Upper lobe of left lung (tissue), 6 donors: ENCODE measurements around the gene ELMOD3. TPM values are rescaled to one million over a fixed set of nuclear protein-coding genes. Genes with fewer than 3 reads are reported as not detected.

Experiments
- ATAC-seq, 2 donors: fragments of 200-7000 bp; cut with Tn5 transposase; one replicate each; pipeline ENCODE4 v1.9.1; 2022; ENCODE audit warnings: mild to moderate bottlenecking in 2 of 2, moderate library complexity in 2 of 2; ENCODE audit not compliant: low FRiP score in 2 of 2
- DNase-seq, 2 donors: peaks; one replicate each; pipeline ENCODE4 v3.0.0-alpha.2; 2019 to 2020
- H3K27ac ChIP-seq, 4 donors: fragments of 200-600 bp; sonication (generic); one replicate each; pipeline ENCODE4 v1.5.1; 2016 to 2019
- H3K27me3 ChIP-seq, 4 donors: fragments of 200-600 bp; sonication (generic); one replicate each; pipeline ENCODE4 v1.5.1; 2017 to 2019
- H3K36me3 ChIP-seq, 4 donors: fragments of 200-600 bp; sonication (generic); one replicate each; pipeline ENCODE4 v1.5.1; 2016 to 2019
- H3K4me1 ChIP-seq, 4 donors: fragments of 200-600 bp; sonication (generic); one replicate each; pipeline ENCODE4 v1.5.1; 2018 to 2019
- H3K4me3 ChIP-seq, 4 donors: fragments of 200-600 bp; sonication (generic); one replicate each; pipeline ENCODE4 v1.5.1; 2017 to 2019; ENCODE audit warnings: mild to moderate bottlenecking in 2 of 4, moderate library complexity in 1 of 4
- H3K9me3 ChIP-seq, 4 donors: fragments of 200-600 bp; sonication (generic); one replicate each; pipeline ENCODE4 v1.5.1; 2018 to 2019
- CTCF ChIP-seq, 6 experiments: fragments of 450-650 bp in 4 of 6; fragments of 200-600 bp in 2 of 6; sonication (generic) in 2 of 6; IDR thresholded peaks; one replicate each; pipeline ENCODE4 v1.5.1; 2016 to 2019; ENCODE audit warnings: antibody characterized with exemption in 6 of 6
- EP300 ChIP-seq, 4 donors: sonication (generic); formaldehyde crosslinking; IDR thresholded peaks; one replicate each; pipeline ENCODE4 v1.5.1; 2017; ENCODE audit warnings: antibody characterized with exemption in 4 of 4, control low read depth in 2 of 4
- POLR2A ChIP-seq, 4 donors: fragments of 450-650 bp; IDR thresholded peaks; one replicate each; pipeline ENCODE4 v1.5.1; 2016 to 2017; ENCODE audit warnings: antibody characterized with exemption in 4 of 4, mild to moderate bottlenecking in 2 of 4
- POLR2AphosphoS5 ChIP-seq, 2 donors: sonication (generic); formaldehyde crosslinking; IDR thresholded peaks; one replicate each; pipeline ENCODE4 v1.5.1; 2017; ENCODE audit warnings: antibody characterized with exemption in 2 of 2
- WGBS, 2 donors: methylation state at CpG; one replicate each; pipeline ENCODE4 v1.1.5; 2017 to 2018; 5-methylcytosine and 5-hydroxymethylcytosine counted together
- total RNA-seq, 6 donors: library from RNA; depleted of rRNA in 4 of 6; stranded (reverse); fragments of >200 nt in 4 of 6; gene quantifications; one replicate each; pipeline versions ENCODE4 v1.1.0 to v1.2.1, GENCODE V29; 2016 to 2021
- donor health status: DM: no; HTN: no; CAD: no; lungs with moderate emphysema.
- donor health status: DM: no; HTN: yes; CAD: no; lungs with severe emphysema.

Gene ELMOD3
- total RNA-seq, 6 donors from 2014 or later: 13.2 to 82.8 (median 24.1) TPM

GRCh38 chr2:85388878-85389538 is 34.4 kb downstream of the ELMOD3 start:
- ATAC-seq (no peak), DNase-seq (no peak)
- Histone ChIP-seq H3K27ac (no peak overlapping the region), H3K9me3 (no peaks in the 10 kb centered on the region), H3K4me3 (no peak overlapping the region), H3K36me3 (peaks cover 10 to 87% (median 60%) of the 10 kb centered on the region in 4 donors), H3K27me3 (no peaks in the 10 kb centered on the region), H3K4me1 (peaks cover 0 to 3% (median 0%) of the 10 kb centered on the region in 4 donors)
- WGBS, 2 donors: 89 to 92% methylated on average over 9 of the region's 9 CpGs
- TF ChIP-seq EP300 (IDR thresholded peaks at IDR 0.05) (no peak), POLR2A (IDR thresholded peaks at IDR 0.05) (no peak), CTCF (IDR thresholded peaks at IDR 0.05) (no peak), POLR2AphosphoS5 (IDR thresholded peaks at IDR 0.05) (no peak)

GRCh38 chr2:85390941-85391669 is 36.5 kb downstream of the ELMOD3 start:
- H3K27me3 ChIP-seq: no peaks in the 10 kb centered on the region
- ATAC-seq (peak; percentile 19 to 68), DNase-seq (peak; percentile 54 to 77)
- no peak overlapping the region for H3K4me3 ChIP-seq
- peaks cover 7 to 87% (median 64%) of the 10 kb centered on the region in 4 donors for H3K36me3 ChIP-seq
- H3K4me1 ChIP-seq: peaks cover 0 to 3% (median under 1%) of the 10 kb centered on the region in 4 donors
- H3K27ac ChIP-seq: no peak overlapping the region
- TF ChIP-seq CTCF (IDR thresholded peaks at IDR 0.05) (peak in 5 of 6 experiments; percentile 43 to 59 (median 52)), POLR2AphosphoS5 (IDR thresholded peaks at IDR 0.05) (no peak), POLR2A (IDR thresholded peaks at IDR 0.05) (no peak), EP300 (IDR thresholded peaks at IDR 0.05) (no peak)
- no peaks in the 10 kb centered on the region for H3K9me3 ChIP-seq
- 85 to 86% methylated on average over 3 to 9 of the region's 11 CpGs for WGBS, 2 donors

- Histone ChIP-seq H3K27me3 (no peaks in the 10 kb centered on the region), H3K27ac (no peak overlapping the region), H3K9me3 (no peaks in the 10 kb centered on the region), H3K4me3 (no peak overlapping the region), H3K36me3 (peaks cover 7 to 76% (median 49%) of the 10 kb centered on the region in 4 donors), H3K4me1 (peaks cover 0 to 14% (median 6%) of the 10 kb centered on the region in 4 donors)
- DNase-seq (no peak), ATAC-seq (no peak)
- 96% methylated on average over 4 of the region's 4 CpGs for WGBS, 2 donors
- TF ChIP-seq CTCF (IDR thresholded peaks at IDR 0.05): no peak
These were observed 39.3 kb downstream of the ELMOD3 start for GRCh38 chr2:85393836-85394235.

GRCh38 chr2:85394261-85394681 is 39.7 kb downstream of the ELMOD3 start:
- DNase-seq: no peak
- no peak overlapping the region for H3K4me3 ChIP-seq
- H3K27me3 ChIP-seq: no peaks in the 10 kb centered on the region
- no peak for ATAC-seq
- 90 to 93% methylated on average over 3 to 4 of the region's 4 CpGs for WGBS, 2 donors
- peaks cover 7 to 73% (median 48%) of the 10 kb centered on the region in 4 donors for H3K36me3 ChIP-seq
- H3K4me1 ChIP-seq: peaks cover 0 to 14% (median 6%) of the 10 kb centered on the region in 4 donors
- no peaks in the 10 kb centered on the region for H3K9me3 ChIP-seq
- TF ChIP-seq CTCF (IDR thresholded peaks at IDR 0.05): no peak
- TF ChIP-seq POLR2AphosphoS5 (IDR thresholded peaks at IDR 0.05): no peak
- no peak for TF ChIP-seq POLR2A (IDR thresholded peaks at IDR 0.05)
- TF ChIP-seq EP300 (IDR thresholded peaks at IDR 0.05): no peak
- H3K27ac ChIP-seq: no peak overlapping the region
